ENCODE data around the gene TCF21. TPM values are rescaled to one million over a fixed set of nuclear protein-coding genes. Genes with fewer than 3 reads are reported as not detected.
A peak's percentile ranks its signal among the peaks of the same experiment; 100 is the strongest.

Gene TCF21
- total RNA-seq, 2 experiments from 2014 or later = not detected

- intact Hi-C loops (cut with micrococcal nuclease) = no loop called here
- POLR2A ChIA-PET = no interaction called here
- Mint-ChIP-seq H3K36me3 (ENCODE audit: low read depth) (no peaks in the 10 kb centered on the region), H3K9me3 (no peaks in the 10 kb centered on the region), H3K27me3 (peaks cover 66% of the 10 kb centered on the region), H3K4me3 (no peak overlapping the region), H3K27ac (no peak overlapping the region), H3K4me1 (ENCODE audit: low read depth) (peaks cover 26% of the 10 kb centered on the region)
- CTCF ChIA-PET = interaction anchor here (0.9 to 1.5 kb wide), 4 partner anchors 30 to 176 kb away, joined by 3 read pairs; no protein-coding TSS in a partner anchor
- TF ChIP-seq, protein P1, sequence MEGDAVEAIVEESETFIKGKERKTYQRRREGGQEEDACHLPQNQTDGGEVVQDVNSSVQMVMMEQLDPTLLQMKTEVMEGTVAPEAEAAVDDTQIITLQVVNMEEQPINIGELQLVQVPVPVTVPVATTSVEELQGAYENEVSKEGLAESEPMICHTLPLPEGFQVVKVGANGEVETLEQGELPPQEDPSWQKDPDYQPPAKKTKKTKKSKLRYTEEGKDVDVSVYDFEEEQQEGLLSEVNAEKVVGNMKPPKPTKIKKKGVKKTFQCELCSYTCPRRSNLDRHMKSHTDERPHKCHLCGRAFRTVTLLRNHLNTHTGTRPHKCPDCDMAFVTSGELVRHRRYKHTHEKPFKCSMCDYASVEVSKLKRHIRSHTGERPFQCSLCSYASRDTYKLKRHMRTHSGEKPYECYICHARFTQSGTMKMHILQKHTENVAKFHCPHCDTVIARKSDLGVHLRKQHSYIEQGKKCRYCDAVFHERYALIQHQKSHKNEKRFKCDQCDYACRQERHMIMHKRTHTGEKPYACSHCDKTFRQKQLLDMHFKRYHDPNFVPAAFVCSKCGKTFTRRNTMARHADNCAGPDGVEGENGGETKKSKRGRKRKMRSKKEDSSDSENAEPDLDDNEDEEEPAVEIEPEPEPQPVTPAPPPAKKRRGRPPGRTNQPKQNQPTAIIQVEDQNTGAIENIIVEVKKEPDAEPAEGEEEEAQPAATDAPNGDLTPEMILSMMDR (IDR thresholded peaks at IDR 0.05) = no peak
- no peak for ATAC-seq
- DNase-seq = no peak
Measured at GRCh38 chr6:133887156-133887879, 1.6 kb upstream of the TCF21 start.

- DNase-seq (no peak), ATAC-seq (no peak)
- H3K27ac Mint-ChIP-seq = no peak overlapping the region
- intact Hi-C loops (cut with micrococcal nuclease) = no loop called here
- ChIA-PET CTCF (interaction anchor here (0.9 to 1.1 kb wide), 2 partner anchors 29 to 50 kb away, joined by 3 read pairs; no protein-coding TSS in a partner anchor), POLR2A (no interaction called here)
- TF ChIP-seq, protein P1 (IDR thresholded peaks at IDR 0.05) = no peak
- no peaks in the 10 kb centered on the region for H3K36me3 Mint-ChIP-seq (ENCODE audit: low read depth)
- peaks cover 28% of the 10 kb centered on the region for H3K4me1 Mint-ChIP-seq (ENCODE audit: low read depth)
- no peaks in the 10 kb centered on the region for H3K9me3 Mint-ChIP-seq
- peaks cover 66% of the 10 kb centered on the region for H3K27me3 Mint-ChIP-seq
- H3K4me3 Mint-ChIP-seq = no peak overlapping the region
Measured at GRCh38 chr6:133887880-133888230, 1.1 kb upstream of the TCF21 start.

- ATAC-seq (peak; percentile 50), DNase-seq (peak; percentile 26)
- Mint-ChIP-seq H3K4me3 (no peak overlapping the region), H3K9me3 (no peaks in the 10 kb centered on the region), H3K27me3 (peaks cover 74% of the 10 kb centered on the region), H3K27ac (no peak overlapping the region), H3K4me1 (ENCODE audit: low read depth) (peaks cover 33% of the 10 kb centered on the region), H3K36me3 (ENCODE audit: low read depth) (no peaks in the 10 kb centered on the region)
- TF ChIP-seq, protein P1 (IDR thresholded peaks at IDR 0.05) = no peak
- intact Hi-C loops (cut with micrococcal nuclease) = loop anchor here (5.0 kb wide), 1 partner anchor 32 kb away; no protein-coding TSS in a partner anchor
- ChIA-PET POLR2A (no interaction called here), CTCF (interaction anchor here (1.0 to 1.5 kb wide), 2 partner anchors 10 to 31 kb away, joined by 3 read pairs; no protein-coding TSS in a partner anchor)
Measured at GRCh38 chr6:133889557-133890403, 867 bp downstream of the TCF21 start.

DNA sequence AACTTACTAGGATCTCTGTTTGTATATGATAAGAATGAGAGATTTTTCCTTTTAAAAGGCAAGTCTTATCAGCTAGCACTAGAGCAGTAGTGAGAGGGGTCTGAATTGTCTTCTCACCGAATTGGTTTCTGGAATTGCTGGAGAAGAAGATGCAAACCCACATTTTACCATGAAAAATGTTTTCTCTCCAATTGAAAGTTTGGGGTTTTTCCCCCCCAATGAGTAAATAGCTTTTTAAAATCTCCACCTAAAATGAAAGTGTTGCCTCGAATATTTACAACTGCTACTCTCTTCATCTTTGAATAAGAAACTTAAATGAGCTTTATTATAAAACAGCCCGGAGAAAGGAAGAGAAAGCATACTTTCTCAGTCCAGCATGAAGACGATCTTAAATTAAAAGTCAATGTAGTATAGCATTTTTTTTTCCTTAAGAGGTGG is 1.8 kb downstream of the TCF21 start:
- peak overlapping the region; percentile 55 for H3K4me3 Mint-ChIP-seq
- no peaks in the 10 kb centered on the region for H3K36me3 Mint-ChIP-seq (ENCODE audit: low read depth)
- no peaks in the 10 kb centered on the region for H3K9me3 Mint-ChIP-seq
- H3K27me3 Mint-ChIP-seq = peaks cover 79% of the 10 kb centered on the region
- CTCF ChIA-PET = interaction anchor here (1.2 to 1.5 kb wide), 2 partner anchors 30 to 33 kb away, joined by 3 read pairs; no protein-coding TSS in a partner anchor
- ATAC-seq (no peak), DNase-seq (no peak)
- POLR2A ChIA-PET = no interaction called here
- no peak overlapping the region for H3K27ac Mint-ChIP-seq
- intact Hi-C loops (cut with micrococcal nuclease) = loop anchor here (5.0 kb wide), 1 partner anchor 33 kb away; no protein-coding TSS in a partner anchor
- TF ChIP-seq, protein P1 (IDR thresholded peaks at IDR 0.05) = no peak
- peaks cover 33% of the 10 kb centered on the region for H3K4me1 Mint-ChIP-seq (ENCODE audit: low read depth)

Measured in activated CD8-positive, alpha-beta T cell treated with anti-CD3 and anti-CD28 coated beads for 36 hours (primary cell).